Lower leg skin (tissue), 4 donors: ENCODE measurements around the gene HSPBP1. TPM values are rescaled to one million over a fixed set of nuclear protein-coding genes. Genes with fewer than 3 reads are reported as not detected.

Experiments used
- DNase-seq, 2 donors: peaks; one replicate each; pipeline ENCODE4 v3.0.0-alpha.2; 2019; ENCODE audit warnings: low spot score in 2 of 2
- H3K4me3 ChIP-seq: fragments of 200-600 bp; sonication (generic); 2 replicates; pipeline ENCODE4 v1.5.1; 2017; ENCODE audit warnings: mild to moderate bottlenecking, low read depth; ENCODE audit not compliant: poor library complexity, severe bottlenecking
- POLR2A ChIP-seq, 2 donors: fragments of 450-650 bp; IDR thresholded peaks; one replicate each; pipeline ENCODE4 v1.6.1; 2016 to 2017; ENCODE audit warnings: antibody characterized with exemption in 2 of 2, mild to moderate bottlenecking in 1 of 2, moderate library complexity in 1 of 2
- WGBS, 2 donors: methylation state at CpG; one replicate each; pipeline ENCODE4 v1.1.5; 2018; 5-methylcytosine and 5-hydroxymethylcytosine counted together
- intact Hi-C: fragments of 100-400 bp; cut with DNase I; formaldehyde crosslinking; loops from one replicate; pipeline ENCODE4 v1.15.0; 2023; ENCODE audit warnings: low total_unique reads
- microRNA-seq, 2 donors: library from miRNA; unstranded; fragments of <30 nt; microRNA quantifications; one replicate each; pipeline ENCODE4, GENCODE V29; 2016; ENCODE audit warnings: borderline replicate concordance in 2 of 2, borderline number of aligned reads in 1 of 2
- total RNA-seq, 4 donors: library from RNA; depleted of rRNA; stranded (reverse); fragments of >200 nt; gene quantifications; one replicate each; pipeline ENCODE4 v1.1.0, GENCODE V29; 2016
- TF ChIP-seq, protein P1 (sequence below), 3 donors: fragments of 450-650 bp; IDR thresholded peaks; one replicate each; pipeline ENCODE4 v1.5.1; 2016; ENCODE audit warnings: antibody characterized with exemption in 3 of 3, mild to moderate bottlenecking in 3 of 3, moderate library complexity in 2 of 3

HSPBP1 gene
- total RNA-seq, 4 donors from 2014 or later: 17.8 to 35.5 (median 25.6) TPM

DNA sequence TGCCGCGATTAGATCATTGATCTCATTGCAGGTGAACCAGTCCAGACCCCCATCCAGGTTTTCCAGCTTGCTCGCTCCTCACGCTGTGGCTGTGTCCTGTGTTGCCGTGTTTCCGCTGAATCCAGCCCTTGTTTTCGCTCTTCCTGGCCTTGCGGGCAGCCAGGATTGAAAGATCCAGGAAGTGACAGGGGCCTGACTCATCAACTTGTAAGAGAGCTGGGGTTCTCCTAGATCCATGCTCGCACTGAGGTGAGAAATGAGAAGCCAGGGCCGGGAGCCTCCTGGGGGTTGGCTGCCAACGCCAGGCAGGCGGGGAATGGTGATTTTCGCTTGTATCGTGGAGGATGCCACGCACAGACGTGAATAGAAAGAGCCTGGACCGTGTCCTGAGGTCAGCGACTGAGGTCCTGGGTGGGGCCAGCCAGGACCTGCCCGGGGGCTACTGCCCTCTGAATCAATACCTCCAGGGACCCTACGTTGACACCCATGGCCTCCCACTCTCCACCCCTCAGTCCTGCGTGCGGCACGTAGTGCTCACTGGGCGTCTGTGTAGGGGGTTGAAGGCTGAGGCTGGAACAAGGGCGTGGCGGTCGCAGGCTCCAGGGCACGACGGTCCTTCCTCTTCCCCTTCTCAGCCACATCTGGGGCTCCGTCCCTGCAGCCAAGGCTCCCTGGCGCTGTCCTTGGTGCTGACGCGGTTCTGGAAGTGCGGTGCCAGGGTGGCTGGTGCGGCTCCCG is 63.3 kb downstream of the HSPBP1 start:
- intact Hi-C loops: no loop called here
- whole genome bisulfite sequencing, 2 donors: 4 to 5% methylated on average over 26 to 36 of the region's 36 CpGs
- no peak for TF ChIP-seq POLR2A (IDR thresholded peaks at IDR 0.05)
- TF ChIP-seq, protein P1, sequence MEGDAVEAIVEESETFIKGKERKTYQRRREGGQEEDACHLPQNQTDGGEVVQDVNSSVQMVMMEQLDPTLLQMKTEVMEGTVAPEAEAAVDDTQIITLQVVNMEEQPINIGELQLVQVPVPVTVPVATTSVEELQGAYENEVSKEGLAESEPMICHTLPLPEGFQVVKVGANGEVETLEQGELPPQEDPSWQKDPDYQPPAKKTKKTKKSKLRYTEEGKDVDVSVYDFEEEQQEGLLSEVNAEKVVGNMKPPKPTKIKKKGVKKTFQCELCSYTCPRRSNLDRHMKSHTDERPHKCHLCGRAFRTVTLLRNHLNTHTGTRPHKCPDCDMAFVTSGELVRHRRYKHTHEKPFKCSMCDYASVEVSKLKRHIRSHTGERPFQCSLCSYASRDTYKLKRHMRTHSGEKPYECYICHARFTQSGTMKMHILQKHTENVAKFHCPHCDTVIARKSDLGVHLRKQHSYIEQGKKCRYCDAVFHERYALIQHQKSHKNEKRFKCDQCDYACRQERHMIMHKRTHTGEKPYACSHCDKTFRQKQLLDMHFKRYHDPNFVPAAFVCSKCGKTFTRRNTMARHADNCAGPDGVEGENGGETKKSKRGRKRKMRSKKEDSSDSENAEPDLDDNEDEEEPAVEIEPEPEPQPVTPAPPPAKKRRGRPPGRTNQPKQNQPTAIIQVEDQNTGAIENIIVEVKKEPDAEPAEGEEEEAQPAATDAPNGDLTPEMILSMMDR (IDR thresholded peaks at IDR 0.05): no peak
- H3K4me3 ChIP-seq: no peak overlapping the region
- DNase-seq: peak; percentile 80 to 92

DNA sequence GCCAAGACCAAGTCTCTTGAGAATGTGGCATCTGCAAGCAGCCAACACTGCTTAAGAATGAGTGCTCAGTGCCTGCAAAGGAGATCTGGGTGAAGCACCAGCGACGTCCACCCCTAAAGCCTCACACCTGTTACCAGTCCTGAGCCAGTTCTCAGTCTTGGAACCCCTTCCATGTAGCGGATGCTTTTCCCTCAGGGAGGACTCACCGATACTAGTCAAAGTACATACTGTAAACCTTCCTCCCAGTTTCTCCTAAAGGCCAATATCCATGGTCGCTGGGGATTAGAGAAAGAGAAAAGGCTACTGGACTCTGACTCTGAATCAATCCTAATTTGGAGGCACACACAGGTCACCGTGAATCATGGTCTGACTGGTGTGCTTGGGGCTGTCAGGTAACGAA is 66.4 kb downstream of the HSPBP1 start:
- TF ChIP-seq, protein P1 (IDR thresholded peaks at IDR 0.05): no peak
- no peak for TF ChIP-seq POLR2A (IDR thresholded peaks at IDR 0.05)
- WGBS, 2 donors: 74 to 80% methylated on average over 7 of the region's 7 CpGs
- no peak overlapping the region for H3K4me3 ChIP-seq
- intact Hi-C loops: no loop called here
- no peak for DNase-seq

DNA sequence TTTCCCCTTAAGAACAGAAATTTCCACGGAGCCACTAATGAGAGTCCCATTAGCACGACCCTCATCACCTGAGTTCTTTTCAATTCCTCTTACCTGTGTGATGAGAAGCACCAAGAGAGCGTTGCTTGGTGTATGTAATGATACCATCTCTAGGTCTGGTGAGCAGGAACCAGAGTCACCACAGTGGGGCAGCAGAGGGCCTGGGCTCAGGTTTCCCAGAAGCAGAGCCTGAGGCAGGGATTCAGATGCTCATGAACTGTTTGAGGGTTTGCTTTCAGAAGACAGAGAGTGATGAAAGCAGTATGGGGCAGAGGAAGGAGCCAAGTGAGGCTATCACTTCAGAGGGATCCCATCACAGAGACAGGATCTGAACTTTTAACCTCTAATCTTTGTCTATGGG is 67.5 kb downstream of the HSPBP1 start:
- intact Hi-C loops: no loop called here
- H3K4me3 ChIP-seq: no peak overlapping the region
- no peak for DNase-seq
- WGBS, 2 donors: 83 to 86% methylated on average over 3 of the region's 3 CpGs
- TF ChIP-seq, protein P1 (IDR thresholded peaks at IDR 0.05): no peak
- TF ChIP-seq POLR2A (IDR thresholded peaks at IDR 0.05): no peak

Small RNA genes within 50 kb of the gene (microRNA-seq; reads per million reads assigned to microRNA genes)
- gene MIR6802: 0 to 0.57 reads per million in 2 donors
- gene MIR6803: 2.8 to 3.4 reads per million in 2 donors
- 0 to 0.68 reads per million in 2 donors for gene MIR6804

Other genes with a start within 250 kb of the HSPBP1 start
- gene GP6, start 241.8 kb downstream of the HSPBP1 start, total RNA-seq: 1 to 10 TPM in 2 of 4 donors, under 1 TPM in 2; 0.49 to 8.5 (median 1.3) TPM
- gene RDH13, start 217.0 kb downstream of the HSPBP1 start, total RNA-seq: 100 to 1,000 TPM in 3 of 4 donors, 10 to 100 TPM in 1; 93.2 to 146 (median 134) TPM
- 100 to 1,000 TPM; 394 to 678 (median 540) TPM for gene EPS8L1, start 204.2 kb downstream of the HSPBP1 start, total RNA-seq
- gene PPP1R12C, start 162.5 kb downstream of the HSPBP1 start, total RNA-seq: 100 to 1,000 TPM in 1 of 4 donors, 10 to 100 TPM in 3; 55.5 to 103 (median 79.4) TPM
- 10 to 100 TPM; 24.0 to 56.1 (median 42.6) TPM for gene TNNT1, start 130.9 kb downstream of the HSPBP1 start, total RNA-seq
- 1 to 10 TPM in 2 of 4 donors, not detected in 2; 1.4 to 2.8 TPM for gene TNNI3, start 122.4 kb downstream of the HSPBP1 start, total RNA-seq
- gene DNAAF3, start 113.5 kb downstream of the HSPBP1 start, total RNA-seq: 10 to 100 TPM in 1 of 4 donors, 1 to 10 TPM in 1, under 1 TPM in 2; 0.71 to 10.3 (median 0.99) TPM
- gene SYT5, start 99.8 kb downstream of the HSPBP1 start, total RNA-seq: under 1 TPM in 3 of 4 donors, not detected in 1; 0.10 to 0.65 (median 0.26) TPM
- gene PTPRH, start 70.6 kb downstream of the HSPBP1 start, total RNA-seq: 1 to 10 TPM in 1 of 4 donors, under 1 TPM in 3; 0.22 to 1.3 (median 0.52) TPM
- gene TMEM86B, start 51.3 kb downstream of the HSPBP1 start, total RNA-seq: 1 to 10 TPM; 1.1 to 2.4 (median 1.6) TPM
- gene PPP6R1, start 21.1 kb downstream of the HSPBP1 start, total RNA-seq: 10 to 100 TPM; 29.4 to 47.9 (median 37.5) TPM
- 1 to 10 TPM in 1 of 4 donors, under 1 TPM in 1, not detected in 2; 0.44 to 4.6 TPM for gene BRSK1, start 3.9 kb upstream of the HSPBP1 start, total RNA-seq
- under 1 TPM in 1 of 4 donors, not detected in 3; 0.58 TPM for gene TMEM150B, start 45.2 kb upstream of the HSPBP1 start, total RNA-seq
- 10 to 100 TPM; 16.5 to 25.4 (median 20.3) TPM for gene KMT5C, start 59.8 kb upstream of the HSPBP1 start, total RNA-seq
- gene COX6B2, start 74.6 kb upstream of the HSPBP1 start, total RNA-seq: 1 to 10 TPM in 1 of 4 donors, under 1 TPM in 2, not detected in 1; 0.42 to 1.1 (median 0.49) TPM
- not detected for gene GARIN5B, start 83.2 kb upstream of the HSPBP1 start, total RNA-seq
- under 1 TPM in 3 of 4 donors, not detected in 1; 0.23 to 0.68 (median 0.46) TPM for gene IL11, start 90.4 kb upstream of the HSPBP1 start, total RNA-seq
- not detected for gene TMEM190, start 96.7 kb upstream of the HSPBP1 start, total RNA-seq
- 10 to 100 TPM; 32.2 to 61.6 (median 47.5) TPM for gene TMEM238, start 104.2 kb upstream of the HSPBP1 start, total RNA-seq
- 100 to 1,000 TPM; 466 to 875 (median 590) TPM for gene RPL28, start 105.8 kb upstream of the HSPBP1 start, total RNA-seq
- gene UBE2S, start 127.7 kb upstream of the HSPBP1 start, total RNA-seq: 10 to 100 TPM in 1 of 4 donors, 1 to 10 TPM in 3; 6.2 to 14.6 (median 9.2) TPM
- gene SHISA7, start 163.2 kb upstream of the HSPBP1 start, total RNA-seq: under 1 TPM in 1 of 4 donors, not detected in 3; 0.10 TPM
- 10 to 100 TPM; 31.0 to 73.1 (median 66.4) TPM for gene ISOC2, start 181.5 kb upstream of the HSPBP1 start, total RNA-seq
- gene C19orf85, start 184.6 kb upstream of the HSPBP1 start, total RNA-seq: not detected
- 10 to 100 TPM in 3 of 4 donors, 1 to 10 TPM in 1; 5.4 to 17.9 (median 12.2) TPM for gene ZNF628, start 196.5 kb upstream of the HSPBP1 start, total RNA-seq
- gene NAT14, start 205.1 kb upstream of the HSPBP1 start, total RNA-seq: 1 to 10 TPM; 2.5 to 5.3 (median 4.1) TPM
- 1 to 10 TPM in 3 of 4 donors, under 1 TPM in 1; 0.64 to 6.2 (median 3.0) TPM for gene SSC5D, start 208.3 kb upstream of the HSPBP1 start, total RNA-seq